Panc1 (cell line): ENCODE measurements around the gene ZNF236. TPM values are rescaled to one million over a fixed set of nuclear protein-coding genes. Genes with fewer than 3 reads are reported as not detected.
"Not testable (repeated sequence)": the region's sequence is repeated elsewhere in the genome, so short reads cannot be mapped to it uniquely, and the experiment has no call there.

ENCODE experiments used
- ATAC-seq: fragments of 200-7000 bp; cut with Tn5 transposase; 2 replicates; pipeline ENCODE4 v1.9.1; 2020; ENCODE audit warnings: mild to moderate bottlenecking, moderate library complexity
- BruUV-seq: library from RNA; stranded (reverse); fragments of 400-500 nt; replicated peaks from 2 replicates; lab custom pipeline; 2021; lab: Mats Ljungman, UMichigan
- CTCF ChIA-PET: fragments of 300-600 bp; sonication (Branson Sonifier 250); formaldehyde crosslinking; loops from one replicate; lab custom pipeline; 2022; ENCODE audit warnings: antibody characterized with exemption; lab: Charles Lee
- POLR2A ChIA-PET: fragments of 300-600 bp; sonication (Branson Sonifier 250); formaldehyde crosslinking; loops from one replicate; lab custom pipeline; 2022; ENCODE audit warnings: antibody characterized with exemption; lab: Charles Lee
- DNase-seq: peaks from one replicate; pipeline ENCODE4 v3.0.0-alpha.2; 2010; ENCODE audit warnings: low read depth, low spot score
- H3K27ac ChIP-seq: 2 replicates; pipeline ENCODE4 v1.5.1; 2011; ENCODE audit warnings: mild to moderate bottlenecking, low read length, inconsistent platforms
- H3K27me3 ChIP-seq: fragments of 200-500 bp; sonication (Bioruptor generic); 2 replicates; pipeline ENCODE4 v1.6.0; 2014; ENCODE audit warnings: low read length, inconsistent platforms; ENCODE audit not compliant: control insufficient read depth, insufficient read depth
- H3K36me3 ChIP-seq: fragments of 200-500 bp; sonication (Bioruptor generic); 2 replicates; pipeline ENCODE4 v1.5.1; 2014; ENCODE audit warnings: inconsistent platforms, mild to moderate bottlenecking, low read length, moderate library complexity; ENCODE audit not compliant: control insufficient read depth, insufficient read depth
- H3K4me1 ChIP-seq: 2 replicates; pipeline ENCODE4 v1.5.1; 2011; ENCODE audit warnings: inconsistent platforms, mild to moderate bottlenecking, low read length, moderate library complexity; ENCODE audit not compliant: control insufficient read depth, insufficient read depth
- H3K4me3 ChIP-seq, 2 experiments: 2 replicates each; pipeline ENCODE4 v1.5.1; 2011 to 2012; ENCODE audit warnings: low read depth in 2 of 2, low read length in 2 of 2, mild to moderate bottlenecking in 2 of 2, inconsistent platforms in 1 of 2, moderate library complexity in 1 of 2
- H3K9me3 ChIP-seq: fragments of 200-500 bp; sonication (Bioruptor generic); 2 replicates; pipeline ENCODE4 v1.5.1; 2014; ENCODE audit warnings: low read depth, mild to moderate bottlenecking, inconsistent platforms, low read length, moderate library complexity; ENCODE audit not compliant: control insufficient read depth, insufficient read depth
- POLR2AphosphoS5 ChIP-seq: IDR thresholded peaks from 2 replicates; pipeline ENCODE4 v1.6.1; 2012; ENCODE audit warnings: mild to moderate bottlenecking, low read depth, low read length, moderate library complexity
- SIN3A ChIP-seq: IDR thresholded peaks from 2 replicates; pipeline ENCODE4 v1.6.1; 2012; ENCODE audit warnings: low read depth, mild to moderate bottlenecking, low read length, moderate library complexity, borderline replicate concordance; ENCODE audit not compliant: insufficient read depth
- TCF7L2 ChIP-seq: IDR thresholded peaks from 2 replicates; pipeline ENCODE4 v1.6.1; 2011; ENCODE audit warnings: mild to moderate bottlenecking, low read depth, low read length, inconsistent platforms
- in situ Hi-C: cut with HindIII; loops from 2 replicates; pipeline ENCODE4 v1.10.0; 2016; ENCODE audit warnings: low sequenced_read_pairs, low pct_unique_long_range_greater_than_20kb
- intact Hi-C: fragments of 100-400 bp; cut with micrococcal nuclease; formaldehyde crosslinking; loops from one replicate; pipeline ENCODE4 v1.10.0; 2022; ENCODE audit not compliant: unreplicated experiment
- total RNA-seq: library from RNA; stranded (reverse); gene quantifications from one replicate; pipeline ENCODE4 v1.2.1, GENCODE V29; 2021; ENCODE audit not compliant: unreplicated experiment
- TF ChIP-seq, protein P1 (sequence below), 2 experiments: IDR thresholded peaks; 2 replicates each; pipeline ENCODE4 v1.6.1; 2011 to 2012; ENCODE audit warnings: low read depth in 2 of 2, control low read depth in 1 of 2, low read length in 1 of 2, mild to moderate bottlenecking in 1 of 2, moderate library complexity in 1 of 2; ENCODE audit not compliant: insufficient read depth in 1 of 2
- TF ChIP-seq, protein P2 (sequence below): fragments of 450-650 bp; IDR thresholded peaks from 2 replicates; pipeline ENCODE4 v1.5.1; 2017; ENCODE audit warnings: mild to moderate bottlenecking

Gene ZNF236
- total RNA-seq, 1 experiment from 2014 or later, result 32.2 TPM

DNA sequence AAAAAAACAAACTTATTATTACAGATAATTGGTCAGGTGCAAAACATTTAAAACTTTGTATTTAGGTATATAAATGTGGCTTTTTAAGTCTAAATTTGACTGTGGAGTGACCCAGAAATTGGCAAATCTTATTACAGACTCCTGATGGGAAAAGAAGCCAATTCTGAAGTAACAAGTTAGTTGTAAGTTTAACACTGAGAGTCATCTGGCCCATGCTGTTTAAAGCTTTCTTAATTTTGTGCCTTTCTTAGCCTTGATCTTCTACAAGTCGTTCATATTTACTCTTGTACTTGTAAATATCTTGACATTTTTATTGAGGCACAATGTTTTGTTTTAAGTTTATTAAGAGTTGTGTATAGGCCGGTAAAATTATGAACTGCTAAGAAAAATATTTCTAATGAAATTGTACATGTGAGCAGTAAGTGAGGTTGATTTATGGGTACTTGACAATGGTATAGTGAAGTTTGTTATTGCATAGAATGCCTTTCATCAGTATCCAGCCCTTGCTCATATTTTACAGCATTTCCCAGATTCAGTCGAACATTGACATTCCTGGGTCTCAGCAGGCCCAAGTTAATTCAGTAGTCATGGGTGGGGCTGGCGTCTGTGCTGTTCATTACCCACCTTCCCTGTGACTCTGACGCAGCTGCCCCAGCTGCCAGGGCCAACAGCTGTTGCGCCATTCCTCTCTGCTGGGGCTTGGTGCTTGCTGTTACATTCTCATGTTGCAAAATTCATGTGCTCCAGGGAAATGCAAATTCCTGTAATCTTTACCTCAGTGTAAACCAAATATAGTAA is 121.4 kb downstream of the ZNF236 start:
- Histone ChIP-seq H3K4me1 (no peaks in the 10 kb centered on the region), H3K4me3 (no peak overlapping the region), H3K27me3 (no peaks in the 10 kb centered on the region), H3K9me3 (no peaks in the 10 kb centered on the region), H3K27ac (no peak overlapping the region), H3K36me3 (no peaks in the 10 kb centered on the region)
- intact Hi-C loops (no loop called here), in situ Hi-C loops (loop anchor here (5.0 kb wide), 1 partner anchor 41 kb away; no protein-coding TSS in a partner anchor)
- ChIA-PET POLR2A (no interaction called here), CTCF (interaction anchor here (0.9 kb wide), 1 partner anchor 57 kb away, joined by 3 read pairs; no protein-coding TSS in a partner anchor)
- no peak for TF ChIP-seq TCF7L2
- TF ChIP-seq SIN3A, result no peak
- TF ChIP-seq, protein P1, sequence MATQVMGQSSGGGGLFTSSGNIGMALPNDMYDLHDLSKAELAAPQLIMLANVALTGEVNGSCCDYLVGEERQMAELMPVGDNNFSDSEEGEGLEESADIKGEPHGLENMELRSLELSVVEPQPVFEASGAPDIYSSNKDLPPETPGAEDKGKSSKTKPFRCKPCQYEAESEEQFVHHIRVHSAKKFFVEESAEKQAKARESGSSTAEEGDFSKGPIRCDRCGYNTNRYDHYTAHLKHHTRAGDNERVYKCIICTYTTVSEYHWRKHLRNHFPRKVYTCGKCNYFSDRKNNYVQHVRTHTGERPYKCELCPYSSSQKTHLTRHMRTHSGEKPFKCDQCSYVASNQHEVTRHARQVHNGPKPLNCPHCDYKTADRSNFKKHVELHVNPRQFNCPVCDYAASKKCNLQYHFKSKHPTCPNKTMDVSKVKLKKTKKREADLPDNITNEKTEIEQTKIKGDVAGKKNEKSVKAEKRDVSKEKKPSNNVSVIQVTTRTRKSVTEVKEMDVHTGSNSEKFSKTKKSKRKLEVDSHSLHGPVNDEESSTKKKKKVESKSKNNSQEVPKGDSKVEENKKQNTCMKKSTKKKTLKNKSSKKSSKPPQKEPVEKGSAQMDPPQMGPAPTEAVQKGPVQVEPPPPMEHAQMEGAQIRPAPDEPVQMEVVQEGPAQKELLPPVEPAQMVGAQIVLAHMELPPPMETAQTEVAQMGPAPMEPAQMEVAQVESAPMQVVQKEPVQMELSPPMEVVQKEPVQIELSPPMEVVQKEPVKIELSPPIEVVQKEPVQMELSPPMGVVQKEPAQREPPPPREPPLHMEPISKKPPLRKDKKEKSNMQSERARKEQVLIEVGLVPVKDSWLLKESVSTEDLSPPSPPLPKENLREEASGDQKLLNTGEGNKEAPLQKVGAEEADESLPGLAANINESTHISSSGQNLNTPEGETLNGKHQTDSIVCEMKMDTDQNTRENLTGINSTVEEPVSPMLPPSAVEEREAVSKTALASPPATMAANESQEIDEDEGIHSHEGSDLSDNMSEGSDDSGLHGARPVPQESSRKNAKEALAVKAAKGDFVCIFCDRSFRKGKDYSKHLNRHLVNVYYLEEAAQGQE (IDR thresholded peaks at IDR 0.05; ENCODE audit: insufficient read depth in 1 of 2, low read depth in 2 of 2, low read length in 1 of 2), result no peak
- TF ChIP-seq, protein P2, sequence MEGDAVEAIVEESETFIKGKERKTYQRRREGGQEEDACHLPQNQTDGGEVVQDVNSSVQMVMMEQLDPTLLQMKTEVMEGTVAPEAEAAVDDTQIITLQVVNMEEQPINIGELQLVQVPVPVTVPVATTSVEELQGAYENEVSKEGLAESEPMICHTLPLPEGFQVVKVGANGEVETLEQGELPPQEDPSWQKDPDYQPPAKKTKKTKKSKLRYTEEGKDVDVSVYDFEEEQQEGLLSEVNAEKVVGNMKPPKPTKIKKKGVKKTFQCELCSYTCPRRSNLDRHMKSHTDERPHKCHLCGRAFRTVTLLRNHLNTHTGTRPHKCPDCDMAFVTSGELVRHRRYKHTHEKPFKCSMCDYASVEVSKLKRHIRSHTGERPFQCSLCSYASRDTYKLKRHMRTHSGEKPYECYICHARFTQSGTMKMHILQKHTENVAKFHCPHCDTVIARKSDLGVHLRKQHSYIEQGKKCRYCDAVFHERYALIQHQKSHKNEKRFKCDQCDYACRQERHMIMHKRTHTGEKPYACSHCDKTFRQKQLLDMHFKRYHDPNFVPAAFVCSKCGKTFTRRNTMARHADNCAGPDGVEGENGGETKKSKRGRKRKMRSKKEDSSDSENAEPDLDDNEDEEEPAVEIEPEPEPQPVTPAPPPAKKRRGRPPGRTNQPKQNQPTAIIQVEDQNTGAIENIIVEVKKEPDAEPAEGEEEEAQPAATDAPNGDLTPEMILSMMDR, result no peak
- no peak for TF ChIP-seq POLR2AphosphoS5
- ATAC-seq, result no peak
- BruUV-seq, result TSS peak; percentile 35
- DNase-seq, result no peak

DNA sequence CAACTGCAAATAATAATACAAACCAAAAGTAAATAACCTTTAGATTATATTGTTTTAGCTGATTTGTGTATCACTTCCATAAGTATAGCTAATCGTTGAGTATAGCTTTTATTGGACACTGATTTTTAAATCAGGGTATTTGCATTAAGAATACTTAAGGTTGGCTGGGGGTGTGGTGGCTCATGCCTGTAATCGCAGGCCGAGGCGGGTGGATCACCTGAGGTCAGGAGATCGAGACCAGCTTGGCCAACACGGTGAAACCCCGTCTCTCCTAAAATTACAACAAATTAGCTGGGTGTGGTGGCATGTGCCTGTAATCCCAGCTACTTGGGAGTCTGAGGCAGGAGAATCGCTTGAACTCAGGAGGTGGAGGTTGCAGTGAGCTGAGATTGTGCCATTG is 122.0 kb downstream of the ZNF236 start:
- H3K4me1 ChIP-seq, POLR2A ChIA-PET, BruUV-seq, H3K27me3 ChIP-seq, H3K4me3 ChIP-seq, DNase-seq, H3K9me3 ChIP-seq, intact Hi-C loops, H3K27ac ChIP-seq, H3K36me3 ChIP-seq, ATAC-seq: not testable (repeated sequence)
- in situ Hi-C loops, result loop anchor here (5.0 kb wide), 1 partner anchor 42 kb away; no protein-coding TSS in a partner anchor
- CTCF ChIA-PET, result interaction anchor here (0.9 kb wide), 1 partner anchor 56 kb away, joined by 3 read pairs; no protein-coding TSS in a partner anchor

DNA sequence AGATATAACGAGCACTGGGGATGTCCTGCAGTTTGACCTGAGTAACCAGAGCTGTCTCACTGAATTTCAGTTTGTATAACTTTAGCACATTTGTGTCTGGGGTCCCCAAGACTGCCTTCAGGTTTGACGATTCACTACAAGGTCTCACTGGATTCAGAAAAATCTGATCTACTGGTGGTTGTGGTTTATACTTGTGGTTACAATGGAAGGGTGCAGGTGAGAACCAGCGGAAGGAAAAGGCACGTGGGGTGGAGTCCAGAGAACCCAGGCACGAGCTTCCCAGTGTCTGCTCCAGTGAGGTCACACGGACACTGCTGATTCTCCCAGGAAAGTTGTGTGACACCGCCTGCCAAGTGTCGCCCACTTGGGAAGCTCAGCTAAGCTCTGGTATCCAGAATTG is 126.0 kb downstream of the ZNF236 start:
- Histone ChIP-seq H3K27me3 (no peaks in the 10 kb centered on the region), H3K9me3 (no peaks in the 10 kb centered on the region), H3K27ac (no peak overlapping the region), H3K36me3 (no peaks in the 10 kb centered on the region), H3K4me3 (no peak overlapping the region), H3K4me1 (no peaks in the 10 kb centered on the region)
- intact Hi-C loops, result no loop called here
- ATAC-seq (no peak), DNase-seq (no peak)
- TF ChIP-seq POLR2AphosphoS5 (no peak), SIN3A (no peak), TCF7L2 (no peak)
- BruUV-seq, result no TSS peak
- in situ Hi-C loops, result no loop called here
- POLR2A ChIA-PET, result no interaction called here
- CTCF ChIA-PET, result no interaction called here
